Mesenchymal stem cell (in vitro differentiated cells and primary cell): ENCODE results near the gene CCDC3.

Experiments used
- DNase-seq: peaks from one replicate; pipeline ENCODE4 v3.0.0-alpha.2; 2013
- H2AFZ ChIP-seq: one replicate; pipeline ENCODE4 v1.6.1; 2013; ENCODE audit warnings: low read depth, mild to moderate bottlenecking, control low read depth, inconsistent platforms, low read length, moderate library complexity
- H2AK5ac ChIP-seq: 2 replicates; pipeline ENCODE4 v1.6.1; 2013; ENCODE audit warnings: low read length, moderate library complexity, mild to moderate bottlenecking, inconsistent platforms; ENCODE audit not compliant: severe bottlenecking
- H2BK120ac ChIP-seq: one replicate; pipeline ENCODE4 v1.6.1; 2013; ENCODE audit warnings: low read depth, mild to moderate bottlenecking, inconsistent platforms, low read length, moderate library complexity
- H2BK12ac ChIP-seq, 2 experiments: one replicate each; pipeline ENCODE4 v1.6.1; 2013; ENCODE audit warnings: inconsistent platforms in 2 of 2, low read length in 2 of 2, mild to moderate bottlenecking in 2 of 2, moderate library complexity in 2 of 2, control low read depth in 1 of 2
- H2BK15ac ChIP-seq: one replicate; pipeline ENCODE4 v1.6.1; 2013; ENCODE audit warnings: mild to moderate bottlenecking, low read depth, inconsistent platforms; ENCODE audit not compliant: poor library complexity, severe bottlenecking
- H2BK5ac ChIP-seq: 2 replicates; pipeline ENCODE4 v1.6.1; 2013; ENCODE audit warnings: low read depth, mild to moderate bottlenecking, low read length, control low read depth, inconsistent platforms; ENCODE audit not compliant: poor library complexity, severe bottlenecking
- H3K14ac ChIP-seq, 2 experiments: one replicate each; pipeline ENCODE4 v1.6.1; 2013; ENCODE audit warnings: inconsistent platforms in 2 of 2, low read length in 2 of 2, control low read depth in 1 of 2, mild to moderate bottlenecking in 1 of 2, moderate library complexity in 1 of 2
- H3K18ac ChIP-seq, 2 experiments: one replicate each; pipeline ENCODE4 v1.6.1; 2013; ENCODE audit warnings: inconsistent platforms in 2 of 2, low read length in 2 of 2, control low read depth in 1 of 2, low read depth in 1 of 2, mild to moderate bottlenecking in 1 of 2
- H3K23ac ChIP-seq, 2 experiments: one replicate each; pipeline ENCODE4 v1.6.1; 2013; ENCODE audit warnings: inconsistent platforms in 2 of 2, low read length in 2 of 2, mild to moderate bottlenecking in 2 of 2, moderate library complexity in 2 of 2, control low read depth in 1 of 2
- H3K27ac ChIP-seq: 2 replicates; pipeline ENCODE4 v1.5.1; 2013; ENCODE audit warnings: mild to moderate bottlenecking, moderate library complexity, low read length, control low read depth, inconsistent platforms; ENCODE audit not compliant: poor library complexity, severe bottlenecking
- H3K27me3 ChIP-seq, 2 experiments: 2 replicates each; pipeline versions ENCODE4 v1.6.1 to v1.7.0; 2013; ENCODE audit warnings: low read length in 2 of 2, mild to moderate bottlenecking in 2 of 2, moderate library complexity in 2 of 2, control low read depth in 1 of 2, inconsistent platforms in 1 of 2; ENCODE audit not compliant: control insufficient read depth in 1 of 2, insufficient read depth in 1 of 2
- H3K36me3 ChIP-seq, 2 experiments: 2 replicates each; pipeline versions ENCODE4 v1.6.1 to v1.7.0; 2013; ENCODE audit warnings: low read length in 2 of 2, control low read depth in 1 of 2, inconsistent platforms in 1 of 2, low read depth in 1 of 2, mild to moderate bottlenecking in 1 of 2; ENCODE audit not compliant: insufficient read depth in 2 of 2, control insufficient read depth in 1 of 2
- H3K4ac ChIP-seq, 2 experiments: one replicate each; pipeline ENCODE4 v1.6.1; 2013; ENCODE audit warnings: inconsistent platforms in 2 of 2, low read length in 2 of 2, mild to moderate bottlenecking in 2 of 2, moderate library complexity in 2 of 2, control low read depth in 1 of 2, low read depth in 1 of 2
- H3K4me1 ChIP-seq: 2 replicates; pipeline ENCODE4 v1.6.1; 2013; ENCODE audit warnings: low read depth, low read length, control low read depth; ENCODE audit not compliant: control insufficient read depth, insufficient read depth
- H3K4me2 ChIP-seq: 2 replicates; pipeline ENCODE4 v1.6.1; 2013; ENCODE audit warnings: low read length, mild to moderate bottlenecking, inconsistent platforms; ENCODE audit not compliant: poor library complexity, severe bottlenecking
- H3K4me3 ChIP-seq, 2 experiments: 2 replicates each; pipeline versions ENCODE4 v1.5.1 to v1.7.0; 2013; ENCODE audit warnings: low read length in 2 of 2, mild to moderate bottlenecking in 2 of 2, control low read depth in 1 of 2, low read depth in 1 of 2; ENCODE audit not compliant: insufficient read depth in 1 of 2
- H3K79me1 ChIP-seq: replicated peaks from 2 replicates; pipeline ENCODE4 v1.6.1; 2013; ENCODE audit warnings: mild to moderate bottlenecking, control low read depth, low read length, inconsistent platforms; ENCODE audit not compliant: poor library complexity, severe bottlenecking
- H3K9ac ChIP-seq: 2 replicates; pipeline ENCODE4 v1.7.0; 2013; ENCODE audit warnings: mild to moderate bottlenecking, low read length, moderate library complexity
- H3K9me3 ChIP-seq: 2 replicates; pipeline ENCODE4 v1.7.0; 2013; ENCODE audit warnings: mild to moderate bottlenecking, low read length; ENCODE audit not compliant: control insufficient read depth
- H4K8ac ChIP-seq: one replicate; pipeline ENCODE4 v1.6.1; 2013; ENCODE audit warnings: inconsistent platforms, mild to moderate bottlenecking, low read length, moderate library complexity
- H4K91ac ChIP-seq: one replicate; pipeline ENCODE4 v1.6.1; 2013; ENCODE audit warnings: mild to moderate bottlenecking, low read length, inconsistent platforms
- WGBS: methylation state at CpG from one replicate; pipeline ENCODE4 v1.1.7; 2013; ENCODE audit warnings: mixed read lengths; 5-methylcytosine and 5-hydroxymethylcytosine counted together

Gene CCDC3

DNA sequence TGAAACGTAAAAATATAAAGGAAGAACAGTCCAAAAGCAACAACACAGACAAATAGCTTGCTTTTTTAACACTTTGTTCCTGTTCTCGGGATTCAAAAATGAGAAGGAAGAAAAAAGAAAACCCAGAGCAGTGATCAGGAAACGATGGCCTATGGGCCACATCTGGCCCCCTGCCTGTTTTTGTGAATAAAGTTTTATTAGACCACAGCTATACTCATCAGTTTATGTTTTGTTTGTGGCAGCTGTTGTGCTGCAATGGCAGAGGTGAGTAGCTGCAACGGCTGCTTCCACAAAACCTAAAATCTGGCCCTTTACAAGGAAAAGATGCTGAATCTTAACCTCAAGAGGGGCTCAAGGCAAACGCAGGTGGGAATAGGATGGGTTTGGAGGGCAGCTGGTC, 96.4 kb downstream of the CCDC3 start:
- H3K36me3 ChIP-seq = no peaks in the 10 kb centered on the region
- no peak overlapping the region for H3K4me2 ChIP-seq
- H3K4me1 ChIP-seq = peaks cover 2% of the 10 kb centered on the region
- no peaks in the 10 kb centered on the region for H3K9me3 ChIP-seq
- H3K23ac ChIP-seq = no peak overlapping the region
- H2AFZ ChIP-seq = no peak overlapping the region
- no peak overlapping the region for H4K91ac ChIP-seq
- no peak overlapping the region for H3K27ac ChIP-seq
- H3K18ac ChIP-seq = no peak overlapping the region
- no peak overlapping the region for H3K14ac ChIP-seq
- DNase-seq = no peak
- no peak overlapping the region for H2BK120ac ChIP-seq
- no peak overlapping the region for H4K8ac ChIP-seq
- H3K79me1 ChIP-seq = no peaks in the 10 kb centered on the region
- no peak overlapping the region for H3K4me3 ChIP-seq
- peak overlapping the region in 1 of 2 experiments; percentile 6 for H2BK12ac ChIP-seq
- H3K27me3 ChIP-seq = peaks cover 13 to 20% of the 10 kb centered on the region in 2 experiments
- H2AK5ac ChIP-seq = no peak overlapping the region
- H3K4ac ChIP-seq = no peak overlapping the region
- WGBS = 94% methylated on average over 4 of the region's 5 CpGs
- no peak overlapping the region for H2BK5ac ChIP-seq
- H2BK15ac ChIP-seq = no peak overlapping the region
- no peak overlapping the region for H3K9ac ChIP-seq

GRCh38 chr10:12902851-12903358, 98.6 kb downstream of the CCDC3 start:
- no peak overlapping the region for H3K4me2 ChIP-seq
- H3K9ac ChIP-seq = no peak overlapping the region
- H4K8ac ChIP-seq = no peak overlapping the region
- no peaks in the 10 kb centered on the region for H3K4me1 ChIP-seq
- H3K36me3 ChIP-seq = no peaks in the 10 kb centered on the region
- no peak overlapping the region for H3K18ac ChIP-seq
- no peak overlapping the region for H2BK120ac ChIP-seq
- H2BK15ac ChIP-seq = no peak overlapping the region
- 93% methylated on average over 4 of the region's 7 CpGs for WGBS
- H3K27ac ChIP-seq = no peak overlapping the region
- no peak overlapping the region for H3K4me3 ChIP-seq
- no peak overlapping the region for H2AK5ac ChIP-seq
- no peaks in the 10 kb centered on the region for H3K79me1 ChIP-seq
- no peak overlapping the region for H3K23ac ChIP-seq
- no peak overlapping the region for H4K91ac ChIP-seq
- DNase-seq = no peak
- H2AFZ ChIP-seq = no peak overlapping the region
- no peak overlapping the region for H2BK5ac ChIP-seq
- H3K27me3 ChIP-seq = peaks cover 6 to 13% of the 10 kb centered on the region in 2 experiments
- H3K9me3 ChIP-seq = no peaks in the 10 kb centered on the region
- no peak overlapping the region for H3K4ac ChIP-seq
- no peak overlapping the region for H3K14ac ChIP-seq
- H2BK12ac ChIP-seq = no peak overlapping the region

DNA sequence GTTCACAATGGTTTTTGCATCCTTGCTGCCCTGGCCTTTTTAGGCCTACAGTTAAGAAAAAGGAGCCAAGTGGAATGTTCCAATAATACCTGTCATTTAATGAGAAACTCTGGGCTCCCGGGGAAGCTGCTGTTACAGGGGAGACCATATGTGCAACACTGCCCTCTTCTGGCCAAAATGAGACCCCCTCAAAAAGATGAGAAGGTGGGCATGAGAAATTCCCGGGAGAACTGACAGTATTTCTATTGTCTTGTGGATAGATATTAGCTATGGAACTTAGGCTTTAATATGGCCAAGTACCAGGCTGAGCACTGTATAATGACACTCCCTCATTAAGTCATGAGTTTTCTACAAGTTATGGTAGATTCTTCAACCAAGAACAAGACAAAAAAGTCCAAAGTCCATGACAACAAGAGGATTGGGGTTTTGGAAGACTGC, 99.4 kb downstream of the CCDC3 start:
- H2AFZ ChIP-seq = no peak overlapping the region
- no peak overlapping the region for H2BK120ac ChIP-seq
- H3K79me1 ChIP-seq = no peaks in the 10 kb centered on the region
- no peaks in the 10 kb centered on the region for H3K36me3 ChIP-seq
- H3K4me3 ChIP-seq = no peak overlapping the region
- H2BK5ac ChIP-seq = no peak overlapping the region
- H2BK12ac ChIP-seq = no peak overlapping the region
- no peak overlapping the region for H4K91ac ChIP-seq
- peak; percentile 65 for DNase-seq
- 21% methylated on average over 2 of the region's 2 CpGs for WGBS
- no peak overlapping the region for H3K23ac ChIP-seq
- no peak overlapping the region for H3K4me2 ChIP-seq
- no peak overlapping the region for H4K8ac ChIP-seq
- H3K14ac ChIP-seq = no peak overlapping the region
- H3K18ac ChIP-seq = peak overlapping the region in 1 of 2 experiments; percentile 64
- H3K9me3 ChIP-seq = no peaks in the 10 kb centered on the region
- H3K27ac ChIP-seq = no peak overlapping the region
- no peaks in the 10 kb centered on the region for H3K4me1 ChIP-seq
- H2AK5ac ChIP-seq = no peak overlapping the region
- H3K27me3 ChIP-seq = peaks cover 8 to 19% of the 10 kb centered on the region in 2 experiments
- H2BK15ac ChIP-seq = peak overlapping the region; percentile 26
- no peak overlapping the region for H3K9ac ChIP-seq
- H3K4ac ChIP-seq = no peak overlapping the region

- DNase-seq = no peak
- no peak overlapping the region for H2BK15ac ChIP-seq
- no peak overlapping the region for H3K4ac ChIP-seq
- no peak overlapping the region for H3K27ac ChIP-seq
- H3K27me3 ChIP-seq = peaks cover 11 to 33% of the 10 kb centered on the region in 2 experiments
- H2AK5ac ChIP-seq = no peak overlapping the region
- no peaks in the 10 kb centered on the region for H3K36me3 ChIP-seq
- no peaks in the 10 kb centered on the region for H3K4me1 ChIP-seq
- H3K14ac ChIP-seq = no peak overlapping the region
- no peak overlapping the region for H4K91ac ChIP-seq
- H3K9me3 ChIP-seq = peaks cover 5% of the 10 kb centered on the region
- H3K18ac ChIP-seq = no peak overlapping the region
- H2BK5ac ChIP-seq = no peak overlapping the region
- H2AFZ ChIP-seq = no peak overlapping the region
- 98% methylated on average over 5 of the region's 7 CpGs for WGBS
- no peak overlapping the region for H3K9ac ChIP-seq
- no peak overlapping the region for H4K8ac ChIP-seq
- no peak overlapping the region for H2BK120ac ChIP-seq
- no peak overlapping the region for H3K4me3 ChIP-seq
- H2BK12ac ChIP-seq = no peak overlapping the region
- H3K79me1 ChIP-seq = no peaks in the 10 kb centered on the region
- no peak overlapping the region for H3K4me2 ChIP-seq
- no peak overlapping the region for H3K23ac ChIP-seq
These were observed 102.0 kb downstream of the CCDC3 start for GRCh38 chr10:12899546-12899945.
